Endothelial cell of umbilical vein (primary cell): Measurements from ENCODE around the gene CRHR2. TPM values are rescaled to one million over a fixed set of nuclear protein-coding genes. Genes with fewer than 3 reads are reported as not detected.

Experiments
- BruUV-seq: library from RNA; stranded (reverse); fragments of 400-500 nt; replicated peaks from 2 replicates; lab custom pipeline; 2021; lab: Mats Ljungman, UMichigan
- CTCF ChIA-PET: fragments of 300-600, 350-600 bp; sonication (Branson Sonifier 250); formaldehyde crosslinking; loops from one replicate; lab custom pipeline; 2021; ENCODE audit warnings: antibody characterized with exemption, inconsistent platforms; lab: Charles Lee
- POLR2A ChIA-PET: fragments of 300-600, 350-600 bp; sonication (Branson Sonifier 250); formaldehyde crosslinking; loops from one replicate; lab custom pipeline; 2021; ENCODE audit warnings: antibody characterized with exemption, inconsistent platforms; lab: Charles Lee
- DNase-seq: peaks from one replicate; pipeline ENCODE4 v3.0.0-alpha.2; 2011; ENCODE audit warnings: low read depth, low spot score
- FAIRE-seq: peaks from 2 replicates; lab custom pipeline; 2011; peaks lifted over from hg19 to GRCh38; lab: Jason Lieb, UNC
- H2AFZ ChIP-seq: 2 replicates; pipeline ENCODE4 v1.6.0; 2012; ENCODE audit warnings: low read depth, low read length, control low read depth, inconsistent platforms
- H3K27ac ChIP-seq: 2 replicates; pipeline ENCODE4 v1.5.1; 2011; ENCODE audit warnings: low read depth, mild to moderate bottlenecking, control low read depth, low read length, moderate library complexity; ENCODE audit not compliant: insufficient read depth
- H3K27me3 ChIP-seq, 2 experiments: 2 replicates each; pipeline versions ENCODE4 v1.6.0 to v1.6.1; 2011; ENCODE audit warnings: low read length in 2 of 2, mixed read lengths in 1 of 2; ENCODE audit not compliant: control insufficient read depth in 2 of 2, insufficient read depth in 2 of 2
- H3K36me3 ChIP-seq, 2 experiments: 2 replicates in 1 of 2; 3 replicates in 1 of 2; pipeline ENCODE4 v1.5.1; 2011; ENCODE audit warnings: low read length in 2 of 2, mild to moderate bottlenecking in 1 of 2, moderate library complexity in 1 of 2; ENCODE audit not compliant: control insufficient read depth in 2 of 2, insufficient read depth in 2 of 2; ENCODE audit errors: extremely low read depth in 1 of 2
- H3K4me1 ChIP-seq: 3 replicates; pipeline ENCODE4 v1.5.1; 2011; ENCODE audit warnings: mild to moderate bottlenecking, low read length; ENCODE audit not compliant: control insufficient read depth, insufficient read depth; ENCODE audit errors: extremely low read depth
- H3K4me2 ChIP-seq: 2 replicates; pipeline ENCODE4 v1.6.1; 2011; ENCODE audit warnings: low read length, control low read depth, mixed read lengths; ENCODE audit not compliant: insufficient read depth
- H3K4me3 ChIP-seq, 3 experiments: fragments of 200-600 bp in 1 of 3; sonication (generic), shearing (Covaris generic) in 1 of 3; replicated peaks in 1 of 3; 2 replicates each; pipeline ENCODE4 v1.5.1; 2011 to 2016; ENCODE audit warnings: control low read depth in 3 of 3, low read length in 3 of 3, mild to moderate bottlenecking in 2 of 3, inconsistent platforms in 1 of 3, low read depth in 1 of 3, moderate library complexity in 1 of 3; ENCODE audit not compliant: insufficient read depth in 1 of 3
- H3K79me2 ChIP-seq: 2 replicates; pipeline ENCODE4 v1.6.0; 2012; ENCODE audit warnings: low read length, inconsistent platforms; ENCODE audit not compliant: control insufficient read depth, insufficient read depth
- H3K9ac ChIP-seq: replicated peaks from 2 replicates; pipeline ENCODE3; 2011; ENCODE audit warnings: low read length, control low read depth; ENCODE audit not compliant: insufficient read depth; ENCODE audit errors: extremely low read depth
- H3K9me1 ChIP-seq: replicated peaks from 3 replicates; pipeline ENCODE4 v1.6.0; 2011; ENCODE audit warnings: mild to moderate bottlenecking, low read length; ENCODE audit not compliant: control insufficient read depth, insufficient read depth; ENCODE audit errors: extremely low read depth
- H3K9me3 ChIP-seq: replicated peaks from 2 replicates; pipeline ENCODE4 v1.5.1; 2012; ENCODE audit warnings: low read length, inconsistent platforms; ENCODE audit not compliant: control insufficient read depth, insufficient read depth
- H4K20me1 ChIP-seq: replicated peaks from 2 replicates; pipeline ENCODE3; 2011; ENCODE audit warnings: mild to moderate bottlenecking, low read length; ENCODE audit not compliant: control insufficient read depth, insufficient read depth; ENCODE audit errors: extremely low read depth
- FOS ChIP-seq: IDR thresholded peaks from 2 replicates; pipeline ENCODE4 v1.6.1; 2011; ENCODE audit warnings: mild to moderate bottlenecking, low read length, moderate library complexity, borderline replicate concordance; ENCODE audit not compliant: insufficient read depth
- JUN ChIP-seq: IDR thresholded peaks from 2 replicates; pipeline ENCODE4 v1.6.1; 2011; ENCODE audit warnings: borderline replicate concordance, low read depth; ENCODE audit not compliant: insufficient read length, insufficient read depth
- MYC ChIP-seq: IDR thresholded peaks from one replicate; pipeline ENCODE4 v1.6.1; 2011; ENCODE audit warnings: mild to moderate bottlenecking, low read depth, low read length
- POLR2AphosphoS5 ChIP-seq: IDR thresholded peaks from 2 replicates; pipeline ENCODE4 v1.6.1; 2012; ENCODE audit warnings: low read depth, mild to moderate bottlenecking, control low read depth, low read length, moderate library complexity; ENCODE audit not compliant: insufficient read depth
- dilution Hi-C: fragments of 300-500 bp; cut with MboI; formaldehyde crosslinking; loops from one replicate; pipeline ENCODE4 v1.15.0; 2019; ENCODE audit warnings: low sequenced_read_pairs; ENCODE audit not compliant: extremely low pct_ligation_motif_present
- intact Hi-C: fragments of 100-400 bp; cut with micrococcal nuclease; formaldehyde crosslinking; loops from one replicate; pipeline ENCODE4 v1.10.0; 2022
- polyA plus RNA-seq, 4 experiments: library from polyadenylated mRNA; depleted of rRNA in 3 of 4; stranded (reverse) in 3 of 4; unstranded in 1 of 4; fragments of >200 nt; gene quantifications; 2 replicates each; pipeline versions ENCODE4 v1.2.1 to v1.2.3, GENCODE V29; 2011 to 2012; ENCODE audit warnings: missing spikeins in 1 of 4
- total RNA-seq: library from RNA; stranded (reverse); gene quantifications from 2 replicates; pipeline ENCODE4 v1.2.3, GENCODE V29; 2021

Gene CRHR2
- total and polyA plus RNA-seq, 2 donors (not counting 3 experiments of a cell fraction or from before 2014, with no cell fraction given) = not detected

DNA sequence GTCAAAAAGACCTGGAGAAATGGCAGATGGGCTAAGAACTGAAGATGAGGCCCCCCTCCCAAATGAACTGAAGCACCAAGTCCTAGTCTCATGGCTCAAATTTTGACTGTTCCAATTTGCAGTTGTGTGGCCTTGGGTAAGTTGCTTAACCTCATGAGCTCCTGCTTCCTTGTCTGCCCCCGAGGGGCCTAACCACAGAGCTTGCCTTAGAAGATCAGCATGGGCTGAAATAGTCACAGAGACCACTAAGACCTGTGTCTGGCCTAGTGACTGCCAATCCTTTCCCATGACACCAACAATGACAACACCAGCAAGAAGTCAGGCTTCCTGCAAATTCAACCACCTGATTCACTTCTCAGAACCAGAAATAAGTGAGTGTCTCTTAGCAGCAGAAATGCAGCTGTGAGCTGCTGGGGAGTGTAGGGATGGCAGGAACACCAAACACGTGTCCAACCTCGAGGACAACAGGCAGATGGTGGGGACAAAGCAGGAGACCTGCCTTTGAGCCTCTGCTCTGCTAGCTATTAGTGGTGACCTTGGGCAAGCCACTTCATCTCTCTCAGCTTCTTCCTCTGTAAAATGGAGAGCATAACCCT, 23.7 kb downstream of the CRHR2 start:
- H3K9me1 ChIP-seq = no peaks in the 10 kb centered on the region
- no peaks in the 10 kb centered on the region for H3K9me3 ChIP-seq
- no peak overlapping the region for H3K9ac ChIP-seq
- ChIA-PET CTCF (no interaction called here), POLR2A (interaction anchor here (0.7 kb wide), 1 partner anchor 21 kb away, joined by 3 read pairs; no protein-coding TSS in a partner anchor)
- dilution Hi-C loops (no loop called here), intact Hi-C loops (no loop called here)
- TF ChIP-seq MYC (no peak), JUN (no peak)
- no peaks in the 10 kb centered on the region for H3K79me2 ChIP-seq
- H2AFZ ChIP-seq = no peak overlapping the region
- no peak overlapping the region for H3K27ac ChIP-seq
- H3K4me1 ChIP-seq = no peaks in the 10 kb centered on the region
- H3K4me3 ChIP-seq = no peak overlapping the region
- no peaks in the 10 kb centered on the region for H3K27me3 ChIP-seq
- DNase-seq (no peak), FAIRE-seq (no peak)
- H4K20me1 ChIP-seq = no peaks in the 10 kb centered on the region
- H3K36me3 ChIP-seq = no peaks in the 10 kb centered on the region
- H3K4me2 ChIP-seq = no peak overlapping the region
- no TSS peak for BruUV-seq

DNA sequence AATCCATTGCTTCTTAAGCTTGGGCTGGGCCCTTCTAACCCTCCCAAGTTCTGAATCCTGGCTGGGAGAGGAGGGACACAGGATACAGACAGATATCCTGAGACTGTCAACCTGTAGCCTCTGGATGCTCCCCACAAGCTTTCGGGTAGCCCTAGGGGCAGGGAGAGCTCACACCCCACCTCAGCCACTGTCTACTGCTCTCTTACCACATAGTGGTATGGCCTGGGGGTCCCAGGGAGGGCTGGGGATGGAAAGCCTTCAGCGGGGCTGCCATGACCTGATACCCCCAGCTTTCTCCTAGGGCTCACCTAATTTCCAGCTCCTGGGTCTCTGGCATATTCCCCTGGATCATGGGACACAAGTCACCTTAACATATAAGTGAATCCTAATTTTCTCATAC, 25.1 kb downstream of the CRHR2 start:
- TF ChIP-seq FOS = no peak
- no peak for TF ChIP-seq POLR2AphosphoS5
- POLR2A ChIA-PET = no interaction called here
- intact Hi-C loops = no loop called here
- Histone ChIP-seq H3K4me1 (no peaks in the 10 kb centered on the region), H3K27me3 (no peaks in the 10 kb centered on the region), H3K4me3 (no peak overlapping the region), H3K9ac (no peak overlapping the region), H3K9me1 (no peaks in the 10 kb centered on the region), H4K20me1 (no peaks in the 10 kb centered on the region), H3K79me2 (no peaks in the 10 kb centered on the region), H3K9me3 (no peaks in the 10 kb centered on the region), H3K27ac (no peak overlapping the region), H3K4me2 (no peak overlapping the region), H3K36me3 (no peaks in the 10 kb centered on the region), H2AFZ (no peak overlapping the region)
- dilution Hi-C loops = no loop called here
- CTCF ChIA-PET = no interaction called here
- no peak for DNase-seq
- no peak for FAIRE-seq
- BruUV-seq = no TSS peak
